HG03097 (cell line): ENCODE measurements around the gene TYSND1.
"Not testable (repeated sequence)": the region's sequence is repeated elsewhere in the genome, so short reads cannot be mapped to it uniquely, and the experiment has no call there.

Experiments
- ATAC-seq: cut with Tn5 transposase; IDR thresholded peaks from one replicate; pipeline ENCODE4 v1.9.1; 2021; ENCODE audit not compliant: unreplicated experiment, low FRiP score

The TYSND1 gene

GRCh38 chr10:70114902-70115301, 31.6 kb downstream of the TYSND1 start:
- no peak for ATAC-seq

- ATAC-seq = no peak
Measured at GRCh38 chr10:70112071-70112470, 34.4 kb downstream of the TYSND1 start.

GRCh38 chr10:70111496-70111895, 35.0 kb downstream of the TYSND1 start:
- ATAC-seq = no peak

GRCh38 chr10:70109064-70109729, 37.3 kb downstream of the TYSND1 start:
- ATAC-seq = no peak

- ATAC-seq = no peak
Measured at GRCh38 chr10:70106958-70107791, 39.3 kb downstream of the TYSND1 start.

- no peak for ATAC-seq
Measured at GRCh38 chr10:70101668-70102067, 44.8 kb downstream of the TYSND1 start.

GRCh38 chr10:70101068-70101562, 45.4 kb downstream of the TYSND1 start:
- ATAC-seq = not testable (repeated sequence)

- ATAC-seq = no peak
Measured at GRCh38 chr10:70098271-70098670, 48.2 kb downstream of the TYSND1 start.

- no peak for ATAC-seq
Measured at GRCh38 chr10:70097459-70097858, 49.0 kb downstream of the TYSND1 start.

GRCh38 chr10:70096705-70097420, 49.6 kb downstream of the TYSND1 start:
- ATAC-seq = no peak

GRCh38 chr10:70096016-70096704, 50.3 kb downstream of the TYSND1 start:
- ATAC-seq = no peak

GRCh38 chr10:70094250-70094649, 52.2 kb downstream of the TYSND1 start:
- ATAC-seq = no peak

- no peak for ATAC-seq
Measured at GRCh38 chr10:70093335-70093944, 53.1 kb downstream of the TYSND1 start.

GRCh38 chr10:70092389-70092718, 54.1 kb downstream of the TYSND1 start:
- ATAC-seq = no peak

GRCh38 chr10:70090951-70091350, 55.5 kb downstream of the TYSND1 start:
- no peak for ATAC-seq

GRCh38 chr10:70090013-70090412, 56.5 kb downstream of the TYSND1 start:
- ATAC-seq = no peak

GRCh38 chr10:70088308-70088698, 58.2 kb downstream of the TYSND1 start:
- no peak for ATAC-seq
